SK-N-SH treated with all-trans-retinoic acid at 6 μM for 48 hours (cell line): Measurements from ENCODE around the gene CD300A.

ENCODE experiments used
- BACH2 ChIP-seq: fragments of 250-450 bp; sonication (Bioruptor Pico); IDR thresholded peaks from 2 replicates; pipeline ENCODE4 v1.9.0; 2021; ENCODE audit warnings: mild to moderate bottlenecking, borderline replicate concordance
- GLIS3 ChIP-seq: fragments of 250-450 bp; sonication (Bioruptor Pico); IDR thresholded peaks from 2 replicates; pipeline ENCODE4 v1.5.0; 2020; ENCODE audit warnings: mild to moderate bottlenecking, moderate library complexity

DNA sequence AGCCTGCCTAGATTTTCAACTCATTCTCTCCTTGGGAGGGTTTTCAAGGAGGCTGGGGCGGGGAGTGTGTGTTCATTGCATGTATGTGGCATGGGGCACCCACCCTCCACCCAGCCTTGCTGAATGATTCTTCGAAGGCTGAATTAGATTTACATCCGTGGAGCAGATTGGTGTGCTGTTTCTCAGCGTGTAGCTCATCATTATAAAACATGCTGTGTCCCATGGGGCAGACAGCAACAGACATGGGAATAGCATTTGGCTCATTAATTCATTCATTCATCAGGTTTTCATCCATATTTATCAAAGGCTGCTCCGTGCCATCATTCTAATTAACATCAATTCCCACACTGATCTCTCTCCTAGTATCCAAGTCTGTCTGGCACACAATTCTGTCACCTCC is 10.6 kb upstream of the CD300A start:
- TF ChIP-seq BACH2 (CRISPR knock-in tag): no peak
- TF ChIP-seq GLIS3 (CRISPR knock-in tag): no peak
